Occipital lobe (tissue), 2 donors: ENCODE data around the gene ZNF236. TPM values are rescaled to one million over a fixed set of nuclear protein-coding genes. Genes with fewer than 3 reads are reported as not detected.

ENCODE experiments used
- DNase-seq: peaks from one replicate; lab custom pipeline; 2025; lab: John Stamatoyannopoulos, UW
- total RNA-seq: library from RNA; depleted of rRNA; stranded (reverse); fragments of >200 nt; gene quantifications from one replicate; pipeline ENCODE4 v1.2.3, GENCODE V29; 2014

Gene ZNF236
- total RNA-seq, 1 donor from 2014 or later, result 30.3 TPM

GRCh38 chr18:76859474-76860339 lies 37.4 kb downstream of the ZNF236 start:
- no peak for DNase-seq

DNA sequence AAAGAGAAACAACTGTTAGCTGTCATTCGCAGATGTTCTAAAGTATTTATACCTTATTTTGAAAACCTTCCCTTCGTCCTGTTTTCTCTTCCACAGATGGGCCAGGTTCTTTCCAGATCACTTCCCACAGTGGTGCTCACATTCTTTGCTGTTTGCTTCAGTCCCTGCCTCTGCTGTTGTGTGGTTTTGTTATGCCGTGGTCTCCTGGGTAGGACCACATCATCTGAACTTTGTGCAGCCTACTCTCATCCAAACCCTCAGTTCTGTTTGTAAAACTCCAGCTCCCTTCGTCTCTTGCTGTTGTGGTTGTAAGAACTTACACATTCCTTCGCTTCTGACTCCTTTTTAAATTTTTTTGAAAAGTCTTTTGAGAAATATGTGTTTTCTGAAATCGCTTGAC lies 38.1 kb downstream of the ZNF236 start:
- DNase-seq, result no peak

GRCh38 chr18:76866666-76867065 lies 44.3 kb downstream of the ZNF236 start:
- no peak for DNase-seq

DNA sequence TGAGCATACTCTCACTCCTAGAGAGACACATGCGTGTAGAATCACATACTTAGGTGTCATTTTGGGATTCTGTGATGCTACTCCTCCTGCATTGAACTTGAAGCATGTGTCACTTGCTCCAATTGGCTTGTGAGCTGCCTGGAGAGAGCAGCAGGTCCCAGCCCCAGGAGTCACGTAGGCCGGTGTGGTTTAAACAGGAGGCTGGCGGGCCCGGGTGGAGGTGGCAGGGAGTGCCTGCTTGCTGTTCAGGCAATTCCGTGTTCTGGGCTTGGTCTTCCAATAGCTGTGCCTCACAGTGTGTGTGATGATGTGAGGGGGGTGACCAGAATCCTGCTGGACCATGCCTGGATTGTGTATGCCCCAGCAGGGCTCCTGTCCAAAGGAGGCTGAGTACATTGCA lies 51.0 kb downstream of the ZNF236 start:
- DNase-seq, result no peak

- DNase-seq, result no peak
These were observed 51.4 kb downstream of the ZNF236 start for GRCh38 chr18:76873713-76874112.

- no peak for DNase-seq
These were observed 52.5 kb downstream of the ZNF236 start for GRCh38 chr18:76874642-76875389.

GRCh38 chr18:76875390-76876325 lies 53.3 kb downstream of the ZNF236 start:
- DNase-seq, result no peak

GRCh38 chr18:76878426-76878825 lies 56.1 kb downstream of the ZNF236 start:
- DNase-seq, result no peak

DNA sequence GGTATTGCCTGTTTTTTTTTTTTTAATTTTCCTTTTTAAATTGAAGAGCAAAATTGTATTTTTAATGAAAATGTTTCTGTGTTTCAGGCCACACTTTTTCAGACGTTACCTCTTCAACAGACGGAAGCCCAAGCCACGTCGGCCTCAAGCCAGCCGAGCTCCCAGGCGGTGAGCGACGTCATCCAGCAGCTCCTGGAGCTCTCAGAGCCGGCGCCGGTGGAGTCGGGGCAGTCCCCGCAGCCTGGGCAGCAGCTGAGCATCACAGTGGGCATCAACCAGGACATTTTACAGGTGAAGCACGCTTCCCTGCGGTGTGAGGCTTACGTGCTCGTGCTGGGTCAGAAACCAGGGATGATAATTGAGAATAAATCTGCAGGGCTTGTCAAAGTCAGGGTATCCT lies 57.7 kb downstream of the ZNF236 start:
- no peak for DNase-seq

GRCh38 chr18:76881744-76882143 lies 59.4 kb downstream of the ZNF236 start:
- no peak for DNase-seq

- no peak for DNase-seq
These were observed 59.8 kb downstream of the ZNF236 start for GRCh38 chr18:76882146-76882545.

GRCh38 chr18:76885001-76885400 lies 62.6 kb downstream of the ZNF236 start:
- no peak for DNase-seq

DNA sequence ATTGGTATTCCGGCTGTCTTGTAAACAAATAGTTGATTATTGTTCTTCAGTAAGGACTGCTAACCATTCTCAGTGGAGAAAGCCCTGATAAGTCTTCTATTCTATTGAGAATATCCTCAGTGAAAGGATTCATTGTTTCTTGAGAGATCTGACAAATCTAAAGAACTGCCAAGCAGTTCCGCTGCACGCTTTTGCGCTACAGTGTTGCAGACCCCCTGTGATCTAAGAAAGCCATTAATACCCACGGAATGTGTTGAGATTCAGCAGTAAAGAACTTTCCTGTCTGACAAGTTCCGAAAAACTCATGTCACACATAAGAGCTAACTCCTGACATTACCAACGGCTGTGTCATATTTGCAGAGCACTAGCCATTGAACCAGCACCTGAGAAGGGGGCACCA lies 63.8 kb downstream of the ZNF236 start:
- DNase-seq, result no peak

DNA sequence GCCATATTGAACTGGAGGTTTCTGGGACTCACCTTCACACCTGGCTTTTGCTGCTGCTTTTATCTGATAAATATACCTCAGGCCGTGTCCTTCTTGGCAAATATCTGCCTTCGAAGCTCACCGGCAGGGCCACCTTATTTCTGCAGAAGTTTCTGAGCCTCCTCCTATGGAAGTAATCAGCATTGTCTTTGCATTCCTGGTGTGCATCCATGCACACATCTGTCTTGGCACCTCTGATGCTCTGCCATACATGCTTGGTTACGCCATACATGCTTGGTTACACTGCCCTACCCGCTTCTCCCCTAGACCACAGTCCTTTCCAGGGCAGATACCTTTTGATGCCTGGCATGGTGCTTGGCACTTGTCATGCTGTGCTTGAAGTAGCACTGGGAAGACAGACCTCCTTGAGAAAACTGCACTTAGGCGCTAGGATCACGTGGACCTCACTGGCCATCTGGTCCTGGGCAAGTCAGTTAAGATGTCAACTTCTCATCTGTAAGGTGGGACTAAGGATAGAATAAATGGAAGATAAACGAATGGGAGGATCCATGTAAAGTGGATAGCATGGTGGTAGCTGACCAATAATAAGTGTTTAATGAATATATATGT lies 66.8 kb downstream of the ZNF236 start:
- DNase-seq, result no peak

DNA sequence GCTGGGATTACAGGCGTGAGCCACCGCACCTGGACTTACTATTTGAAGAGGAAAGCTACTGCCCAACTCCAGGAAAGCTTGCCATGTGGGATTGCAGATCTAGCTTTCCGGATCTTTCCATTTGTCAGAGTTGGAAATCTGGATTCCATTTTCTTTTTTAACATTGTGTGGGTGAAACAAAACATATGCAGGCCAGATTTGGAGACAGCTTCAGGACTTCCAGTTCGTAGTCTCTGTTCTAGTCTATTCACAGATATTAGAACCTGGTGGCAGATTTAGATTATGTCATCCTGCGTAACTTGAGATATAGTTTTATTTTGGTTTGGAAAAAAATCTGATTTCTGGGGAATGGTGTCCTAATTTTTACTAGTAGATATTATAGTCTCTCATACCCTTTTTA lies 70.5 kb downstream of the ZNF236 start:
- DNase-seq, result no peak

GRCh38 chr18:76894566-76895346 lies 72.4 kb downstream of the ZNF236 start:
- DNase-seq, result no peak

DNA sequence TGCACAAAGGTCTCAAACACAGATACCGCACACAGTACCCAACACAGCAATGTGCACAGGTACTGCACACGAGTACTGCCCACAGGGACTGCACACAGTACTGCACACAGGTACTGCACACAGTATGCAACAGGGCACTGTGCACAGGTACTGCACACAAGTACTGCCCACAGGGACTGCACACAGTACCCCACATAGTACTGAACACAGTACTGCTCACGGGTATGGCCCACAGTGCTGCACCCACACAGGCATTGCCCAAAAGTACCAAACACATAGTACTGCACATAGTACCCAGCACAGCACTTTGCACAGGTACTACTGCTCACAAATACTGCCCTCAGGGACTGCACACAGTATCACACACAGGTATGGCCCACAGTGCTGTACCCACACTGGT lies 73.1 kb downstream of the ZNF236 start:
- no peak for DNase-seq

DNA sequence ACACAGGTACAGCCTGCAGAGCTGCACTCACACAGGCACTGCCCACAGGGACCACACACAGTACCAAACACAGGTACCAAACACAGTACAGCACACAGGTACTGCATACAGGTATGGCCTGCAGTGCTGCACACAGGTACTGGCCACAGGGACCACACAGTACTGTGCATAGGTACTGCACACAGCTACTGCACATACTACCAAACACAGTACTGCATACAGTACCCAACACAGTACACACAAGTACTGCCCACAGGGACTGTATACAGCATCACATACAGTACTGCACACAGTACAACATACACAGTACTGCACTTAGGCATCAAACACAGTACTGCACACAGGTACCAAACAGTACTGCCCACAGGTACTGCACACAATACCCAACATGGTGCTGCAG lies 74.3 kb downstream of the ZNF236 start:
- DNase-seq, result no peak

DNA sequence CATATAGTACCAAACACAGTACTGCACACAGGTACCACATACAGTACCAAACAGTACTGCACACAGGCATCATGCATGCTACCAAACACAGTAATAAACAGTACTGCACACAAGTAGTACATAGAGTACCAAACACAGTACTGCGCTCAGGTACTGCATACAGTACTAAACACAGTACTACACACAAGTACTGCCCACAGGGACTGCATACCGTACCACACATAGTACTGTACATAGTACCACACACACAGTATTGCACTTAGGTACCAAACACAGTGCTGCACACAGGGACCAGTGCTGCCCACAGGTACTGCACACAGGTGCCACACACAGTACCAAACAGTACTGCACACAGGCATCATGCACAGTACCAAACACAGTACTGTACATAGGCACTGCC lies 74.9 kb downstream of the ZNF236 start:
- no peak for DNase-seq

DNA sequence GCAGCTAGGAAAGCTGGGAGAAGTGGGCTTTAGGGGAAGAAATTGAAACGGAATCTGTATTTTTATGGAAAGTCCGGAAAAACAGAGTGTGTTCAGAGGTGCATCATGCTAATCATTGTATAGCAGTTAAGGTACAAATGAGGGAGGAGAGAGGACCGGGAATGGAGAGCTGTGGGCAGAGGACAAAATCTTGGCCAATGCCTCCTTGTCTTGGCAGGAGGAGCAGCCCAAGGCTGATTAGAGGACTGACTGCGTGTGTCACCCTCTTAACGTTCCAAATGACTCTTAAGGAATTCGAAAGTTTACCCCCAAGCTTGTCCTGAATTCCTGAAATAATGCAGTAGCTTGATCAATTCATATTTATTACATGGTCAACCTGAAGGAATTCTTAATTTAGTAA lies 81.0 kb downstream of the ZNF236 start:
- no peak for DNase-seq

GRCh38 chr18:76905821-76906220 lies 83.5 kb downstream of the ZNF236 start:
- DNase-seq, result no peak
